Effector memory CD4-positive, alpha-beta T cell (primary cell): ENCODE data around the gene TRMO.

Experiments
- DNase-seq, 3 donors: peaks; one replicate each; pipeline ENCODE4 v3.0.0-alpha.2; 2020
- H3K27ac ChIP-seq: 2 replicates; pipeline ENCODE4 v1.7.0; 2013; ENCODE audit warnings: mild to moderate bottlenecking, low read length, moderate library complexity; ENCODE audit not compliant: insufficient read depth, poor library complexity, severe bottlenecking
- H3K27me3 ChIP-seq: replicated peaks from 2 replicates; pipeline ENCODE4 v1.7.0; 2013; ENCODE audit warnings: mild to moderate bottlenecking, low read length; ENCODE audit not compliant: insufficient read depth, control insufficient read depth, poor library complexity, severe bottlenecking
- H3K36me3 ChIP-seq: 2 replicates; pipeline ENCODE4 v1.7.0; 2013; ENCODE audit warnings: mild to moderate bottlenecking, low read length, moderate library complexity; ENCODE audit not compliant: control insufficient read depth, insufficient read depth
- H3K4me1 ChIP-seq: 2 replicates; pipeline ENCODE4 v1.7.0; 2013; ENCODE audit warnings: low read length, mild to moderate bottlenecking; ENCODE audit not compliant: control insufficient read depth, insufficient read depth, poor library complexity, severe bottlenecking
- H3K4me3 ChIP-seq: 2 replicates; pipeline ENCODE4 v1.7.0; 2013; ENCODE audit warnings: low read length, low read depth, mild to moderate bottlenecking; ENCODE audit not compliant: insufficient read depth, poor library complexity, severe bottlenecking
- H3K9me3 ChIP-seq: 2 replicates; pipeline ENCODE4 v1.7.0; 2013; ENCODE audit warnings: mild to moderate bottlenecking, low read length, moderate library complexity; ENCODE audit not compliant: control insufficient read depth

TRMO gene

DNA sequence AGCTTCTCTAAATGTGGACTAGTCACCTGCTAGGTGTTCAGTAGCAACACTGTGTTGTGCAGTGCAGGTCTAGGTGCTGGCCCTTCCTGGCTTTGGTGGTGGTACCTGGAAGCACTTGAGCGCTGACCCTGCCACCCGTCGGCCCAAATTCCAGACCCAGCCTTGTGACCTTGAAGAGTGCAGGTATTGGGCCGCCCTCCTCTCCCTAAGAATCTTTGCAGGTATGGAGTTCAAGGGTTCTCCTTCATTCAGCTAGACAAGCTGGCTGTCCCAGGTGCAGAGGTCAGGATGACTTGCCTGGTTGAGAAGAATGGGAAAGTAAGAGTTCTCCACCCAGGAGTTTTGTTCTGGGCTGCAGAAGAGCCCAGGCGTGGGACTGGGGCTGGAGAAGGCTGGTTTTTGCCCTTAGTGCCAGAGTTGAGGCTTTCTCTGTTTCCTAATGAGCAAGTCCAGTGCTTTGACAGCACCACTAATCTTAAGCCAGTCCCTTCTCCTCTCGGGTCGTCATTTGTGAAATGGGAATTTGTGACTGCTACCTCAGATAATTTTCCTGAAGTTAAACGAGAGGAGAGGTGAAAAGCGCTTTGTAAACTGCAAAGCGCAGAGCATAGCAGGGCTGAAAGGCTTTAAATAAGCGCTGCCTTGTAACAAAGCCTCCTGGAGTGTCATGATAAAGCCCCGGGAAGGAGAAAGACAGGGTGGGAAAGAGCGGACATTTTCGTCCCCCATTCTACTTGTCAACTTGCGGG is 65.3 kb downstream of the TRMO start:
- Histone ChIP-seq H3K4me3 (no peak overlapping the region), H3K9me3 (no peaks in the 10 kb centered on the region), H3K27me3 (peaks cover 74% of the 10 kb centered on the region), H3K4me1 (peaks cover 28% of the 10 kb centered on the region), H3K27ac (no peak overlapping the region), H3K36me3 (no peaks in the 10 kb centered on the region)
- no peak for DNase-seq

DNA sequence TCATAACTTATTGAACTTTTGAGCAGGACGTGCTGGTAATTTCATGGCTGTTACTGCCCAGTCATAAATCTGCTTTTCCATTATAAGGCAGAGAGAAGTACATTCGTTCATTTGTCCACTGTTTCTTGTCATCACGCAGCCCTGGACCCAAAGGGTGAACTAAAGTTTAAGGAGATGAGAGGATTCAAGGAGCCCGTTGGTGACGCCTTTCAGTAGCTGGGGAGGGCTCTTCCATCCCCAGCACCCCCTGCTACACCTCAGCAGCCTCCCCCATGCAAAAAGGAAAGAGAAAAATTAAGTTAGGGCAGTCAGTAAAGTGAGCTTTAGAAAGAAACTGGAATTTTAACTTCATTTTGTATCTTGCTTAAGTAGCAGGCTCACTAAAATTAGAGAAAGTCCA is 66.4 kb downstream of the TRMO start:
- Histone ChIP-seq H3K36me3 (no peaks in the 10 kb centered on the region), H3K4me3 (no peak overlapping the region)

DNA sequence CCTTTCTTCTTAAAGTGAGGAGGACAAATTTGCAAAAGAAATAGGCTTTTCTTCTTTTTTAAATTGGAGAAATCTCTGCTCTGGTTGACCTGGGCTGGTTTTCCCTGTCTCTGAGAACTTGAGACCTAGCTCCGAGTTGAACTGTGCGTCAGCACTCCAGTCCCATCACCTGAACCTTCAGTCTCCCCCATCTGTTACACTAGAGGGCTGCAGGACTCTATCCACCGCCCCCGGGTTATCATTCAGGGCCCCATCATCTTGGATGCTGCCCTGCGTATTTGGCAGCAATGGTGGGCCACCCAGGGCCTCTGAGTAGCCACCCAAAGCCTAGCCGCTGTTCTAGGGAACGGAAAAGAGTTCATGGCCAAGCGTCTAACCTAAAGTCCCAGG is 66.8 kb downstream of the TRMO start:
- no peaks in the 10 kb centered on the region for H3K9me3 ChIP-seq
- no peaks in the 10 kb centered on the region for H3K36me3 ChIP-seq
- peaks cover 30% of the 10 kb centered on the region for H3K4me1 ChIP-seq
- peaks cover 81% of the 10 kb centered on the region for H3K27me3 ChIP-seq
- H3K4me3 ChIP-seq: no peak overlapping the region
- DNase-seq: no peak
- H3K27ac ChIP-seq: no peak overlapping the region

More for the DNA sequence above, 66.4 kb downstream of the TRMO start:
- H3K27ac ChIP-seq: no peak overlapping the region
- DNase-seq: no peak
- peaks cover 30% of the 10 kb centered on the region for H3K4me1 ChIP-seq
- H3K27me3 ChIP-seq: peaks cover 85% of the 10 kb centered on the region
- H3K9me3 ChIP-seq: no peaks in the 10 kb centered on the region

DNA sequence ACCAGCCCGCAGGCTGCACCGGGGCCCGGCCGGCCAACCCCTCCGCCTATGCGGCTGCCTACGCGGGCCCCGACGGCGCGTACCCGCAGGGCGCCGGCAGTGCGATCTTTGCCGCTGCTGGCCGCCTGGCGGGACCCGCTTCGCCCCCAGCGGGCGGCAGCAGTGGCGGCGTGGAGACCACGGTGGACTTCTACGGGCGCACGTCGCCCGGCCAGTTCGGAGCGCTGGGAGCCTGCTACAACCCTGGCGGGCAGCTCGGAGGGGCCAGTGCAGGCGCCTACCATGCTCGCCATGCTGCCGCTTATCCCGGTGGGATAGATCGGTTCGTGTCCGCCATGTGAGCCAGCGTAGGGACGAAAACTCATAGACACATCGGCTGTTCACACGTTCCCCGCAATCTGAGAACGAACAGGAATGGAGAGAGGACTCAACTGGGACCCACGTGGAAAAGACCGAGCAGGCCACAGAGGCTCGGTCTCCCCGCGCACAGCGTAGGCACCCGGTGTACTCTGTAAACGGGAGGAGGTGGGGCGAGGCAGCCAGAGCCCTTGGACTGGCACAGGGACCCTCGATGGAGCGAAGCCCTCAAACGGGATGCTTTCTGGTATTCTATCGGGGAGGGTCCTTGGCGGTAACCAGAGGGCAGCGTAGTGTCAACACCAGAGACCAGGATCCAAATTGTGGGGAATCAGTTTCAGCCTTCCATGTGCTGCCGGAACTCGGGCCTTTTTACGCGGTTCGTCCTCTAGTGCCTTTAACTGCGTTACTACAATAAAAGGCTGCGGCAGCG is 67.4 kb downstream of the TRMO start:
- Histone ChIP-seq H3K27me3 (peaks cover 82% of the 10 kb centered on the region), H3K9me3 (no peaks in the 10 kb centered on the region), H3K4me1 (peaks cover 30% of the 10 kb centered on the region), H3K36me3 (no peaks in the 10 kb centered on the region), H3K27ac (no peak overlapping the region), H3K4me3 (no peak overlapping the region)
- no peak for DNase-seq
